K562 (cell line): Measurements from ENCODE around the gene FAM53B. TPM values are rescaled to one million over a fixed set of nuclear protein-coding genes. Genes with fewer than 3 reads are reported as not detected.

Experiments
- ATAC-seq: fragments of 200-7000 bp; cut with Tn5 transposase; 3 replicates; pipeline ENCODE4 v1.9.1; 2020; ENCODE audit warnings: moderate library complexity
- BruUV-seq: library from RNA; stranded (reverse); fragments of 400-500 nt; replicated peaks from 2 replicates; lab custom pipeline; 2021; lab: Mats Ljungman, UMichigan
- CTCF ChIA-PET: fragments of 300-600 bp; formaldehyde crosslinking; extraction: SDS; loops from one replicate; lab custom pipeline; 2021; ENCODE audit warnings: low intra/inter-chr PET ratio; lab: Yijun Ruan, JAX
- POLR2A ChIA-PET: fragments of 300-600, 350-650 bp; sonication (Branson Sonifier 250); formaldehyde crosslinking; extraction: SDS; loops from one replicate; lab custom pipeline; 2021; ENCODE audit warnings: antibody characterized with exemption, inconsistent platforms; lab: Yijun Ruan, JAX
- DNase-seq, 4 experiments: peaks; one replicate each; pipeline versions ENCODE4 v3.0.0 to v3.0.0-alpha.2; 2011 to 2018; ENCODE audit warnings: low spot score in 3 of 4, mixed read lengths in 3 of 4; ENCODE audit errors: extremely low read depth in 1 of 4
- FAIRE-seq: peaks from 2 replicates; lab custom pipeline; 2011; peaks lifted over from hg19 to GRCh38; lab: Jason Lieb, UNC
- H2AFZ ChIP-seq: 2 replicates; pipeline ENCODE4 v1.6.0; 2011; ENCODE audit warnings: low read depth, low read length, control low read depth, inconsistent platforms
- H3K27ac ChIP-seq: fragments of 200-600 bp; 3 replicates; pipeline ENCODE4 v1.8.0; 2011; ENCODE audit warnings: low read depth, mild to moderate bottlenecking, control low read depth, inconsistent platforms, low read length, moderate library complexity, mixed read lengths; ENCODE audit errors: extremely low read depth
- H3K27me3 ChIP-seq, 2 experiments: fragments of 300-600 bp in 1 of 2; 2 replicates in 1 of 2; 3 replicates in 1 of 2; pipeline versions ENCODE4 v1.6.0 to v1.8.0; 2011; ENCODE audit warnings: inconsistent platforms in 2 of 2, low read length in 2 of 2, mild to moderate bottlenecking in 1 of 2, mixed read lengths in 1 of 2, moderate library complexity in 1 of 2; ENCODE audit not compliant: control insufficient read depth in 2 of 2, insufficient read depth in 2 of 2
- H3K36me3 ChIP-seq: fragments of 300-600 bp; 3 replicates; pipeline ENCODE4 v1.8.0; 2011; ENCODE audit warnings: mild to moderate bottlenecking, low read length, inconsistent platforms; ENCODE audit not compliant: control insufficient read depth, insufficient read depth
- H3K4me1 ChIP-seq, 2 experiments: fragments of 200-600 bp in 1 of 2; replicated peaks in 1 of 2; 2 replicates in 1 of 2; 3 replicates in 1 of 2; pipeline versions ENCODE4 v1.5.1 to v1.8.0; 2011; ENCODE audit warnings: inconsistent platforms in 2 of 2, low read length in 2 of 2, mild to moderate bottlenecking in 1 of 2, mixed read lengths in 1 of 2, moderate library complexity in 1 of 2; ENCODE audit not compliant: control insufficient read depth in 2 of 2, insufficient read depth in 2 of 2
- H3K4me2 ChIP-seq: 2 replicates; pipeline ENCODE4 v1.6.1; 2011; ENCODE audit warnings: low read length, control low read depth, inconsistent platforms, mixed read lengths; ENCODE audit not compliant: insufficient read depth
- H3K4me3 ChIP-seq: fragments of 200-600 bp; sonication (generic), shearing (Covaris generic); 2 replicates; pipeline ENCODE4 v1.5.1; 2016; ENCODE audit warnings: control low read depth, inconsistent platforms
- H3K79me2 ChIP-seq: fragments of 200-600 bp; 3 replicates; pipeline ENCODE4 v1.8.0; 2011; ENCODE audit warnings: low read length, inconsistent platforms; ENCODE audit not compliant: control insufficient read depth, insufficient read depth
- H3K9ac ChIP-seq, 2 experiments: 2 replicates each; pipeline versions ENCODE4 v1.6.0 to v1.6.1; 2011; ENCODE audit warnings: low read depth in 2 of 2, low read length in 2 of 2, control low read depth in 1 of 2, inconsistent platforms in 1 of 2, mild to moderate bottlenecking in 1 of 2, mixed read lengths in 1 of 2; ENCODE audit not compliant: insufficient read depth in 1 of 2
- H3K9me1 ChIP-seq: one replicate; pipeline ENCODE4 v1.6.0; 2011; ENCODE audit warnings: inconsistent platforms, mild to moderate bottlenecking, low read length, moderate library complexity; ENCODE audit not compliant: control insufficient read depth, insufficient read depth
- H3K9me3 ChIP-seq: replicated peaks from 2 replicates; pipeline ENCODE4 v1.5.1; 2011; ENCODE audit warnings: low read depth, low read length, inconsistent platforms; ENCODE audit not compliant: control insufficient read depth, insufficient read depth
- H4K20me1 ChIP-seq: replicated peaks from 2 replicates; pipeline ENCODE4 v1.6.1; 2011; ENCODE audit warnings: low read length, inconsistent platforms, mixed read lengths; ENCODE audit not compliant: control insufficient read depth, insufficient read depth
- ELK1 ChIP-seq: sonication (generic); formaldehyde crosslinking; IDR thresholded peaks from 2 replicates; pipeline ENCODE4 v1.8.1; 2022; ENCODE audit warnings: missing genetic modification reagents
- GTF2E2 ChIP-seq: fragments of 200-800 bp; sonication (Bioruptor generic); IDR thresholded peaks from 2 replicates; pipeline ENCODE4 v1.6.1; 2016; ENCODE audit warnings: missing genetic modification characterization, missing compliant biosample characterization
- HNRNPUL1 ChIP-seq: fragments of 200-400 bp; formaldehyde crosslinking; IDR thresholded peaks from 2 replicates; pipeline ENCODE4 v1.6.1; 2017; ENCODE audit warnings: low read length
- JUNB ChIP-seq: fragments of 450-650 bp; formaldehyde crosslinking; conservative IDR thresholded peaks from 2 replicates; pipeline ENCODE4 v1.4.0; 2020; ENCODE audit warnings: mild to moderate bottlenecking
- PHB ChIP-seq: fragments of 250-450 bp; sonication (Bioruptor Pico); IDR thresholded peaks from 2 replicates; pipeline ENCODE4 v1.5.0; 2021
- PHF20 ChIP-seq: fragments of 450-650 bp; IDR thresholded peaks from 2 replicates; pipeline ENCODE4 v1.6.1; 2018; ENCODE audit not compliant: partially characterized antibody
- POLR3G ChIP-seq: IDR thresholded peaks from 2 replicates; pipeline ENCODE4 v1.6.1; 2011; ENCODE audit not compliant: insufficient read length, insufficient replicate concordance; ENCODE audit errors: extremely low read depth
- XRCC4 ChIP-seq: IDR thresholded peaks from one replicate; pipeline ENCODE4 v1.6.1; 2011; ENCODE audit not compliant: insufficient read depth, insufficient read length; ENCODE audit errors: extremely low read depth
- YBX1 ChIP-seq: fragments of 450-650 bp; IDR thresholded peaks from 2 replicates; pipeline ENCODE4 v1.7.1; 2016; ENCODE audit warnings: mild to moderate bottlenecking
- ZEB2 ChIP-seq: fragments of 450-650 bp; IDR thresholded peaks from 2 replicates; pipeline ENCODE4 v1.6.1; 2016
- ZNF124 ChIP-seq: sonication (generic); formaldehyde crosslinking; IDR thresholded peaks from 2 replicates; pipeline ENCODE4 v1.8.1; 2022; ENCODE audit warnings: missing genetic modification reagents
- ZNF41 ChIP-seq: fragments of 250-450 bp; sonication (Bioruptor Pico); conservative IDR thresholded peaks from 2 replicates; pipeline ENCODE4 v1.4.0; 2020; ENCODE audit warnings: mild to moderate bottlenecking
- WGBS: fragments of 100-300 bp; shearing (Covaris generic); methylation state at CpG from one replicate; pipeline ENCODE4 v1.1.6; 2016; ENCODE audit warnings: low coverage, mixed read lengths; ENCODE audit not compliant: insufficient coverage; ENCODE audit errors: missing lambda C conversion rate; 5-methylcytosine and 5-hydroxymethylcytosine counted together
- in situ Hi-C: fragments of 300-500 bp; cut with MboI; formaldehyde crosslinking; loops from 4 replicates; pipeline ENCODE4 v1.15.0; 2018; ENCODE audit warnings: inconsistent platforms, mixed read lengths
- intact Hi-C: fragments of 100-400 bp; cut with micrococcal nuclease; formaldehyde crosslinking; loops from 2 replicates; pipeline ENCODE4 v1.14.2; 2022
- polyA plus RNA-seq, 8 experiments: library from polyadenylated mRNA; depleted of rRNA in 4 of 8; stranded (reverse) in 5 of 8; unstranded in 3 of 8; fragments of >200 nt; fragmentation: Nextera tagmentation in 2 of 8; fragmentation: Illumina TruSeq in 1 of 8; extraction: Ambion mirVana in 2 of 8; extraction: Trizol in 1 of 8; gene quantifications; 2 replicates each; pipeline versions ENCODE4 v1.2.1 to v1.2.3, GENCODE V29; 2011 to 2014; ENCODE audit warnings: inconsistent platforms in 1 of 8, missing spikeins in 1 of 8
- total RNA-seq, 7 experiments: library from RNA; depleted of rRNA in 6 of 7; stranded (reverse); fragments of >200 nt in 6 of 7; fragmentation: Illumina TruSeq in 2 of 7; extraction: Trizol in 2 of 7; gene quantifications; 2 replicates each; pipeline versions ENCODE4 v1.2.1 to v1.2.3, GENCODE V29; 2011 to 2021; ENCODE audit warnings: low replicate concordance in 1 of 7
- TF ChIP-seq, protein P1 (sequence below): fragments of 250-450 bp; sonication (Bioruptor Pico); IDR thresholded peaks from 2 replicates; pipeline ENCODE4 v1.4.0; 2020; ENCODE audit warnings: mild to moderate bottlenecking, moderate library complexity, borderline replicate concordance
- TF ChIP-seq, protein P2 (sequence below): sonication (generic); formaldehyde crosslinking; IDR thresholded peaks from 2 replicates; pipeline ENCODE4 v1.8.1; 2023; ENCODE audit warnings: mild to moderate bottlenecking, missing genetic modification reagents

Gene FAM53B
- total and polyA plus RNA-seq, 9 of the 15 experiments (the other 6 are each of a cell fraction or from before 2014, with no cell fraction given), result 0.03 to 16.5 (median 5.0) TPM

DNA sequence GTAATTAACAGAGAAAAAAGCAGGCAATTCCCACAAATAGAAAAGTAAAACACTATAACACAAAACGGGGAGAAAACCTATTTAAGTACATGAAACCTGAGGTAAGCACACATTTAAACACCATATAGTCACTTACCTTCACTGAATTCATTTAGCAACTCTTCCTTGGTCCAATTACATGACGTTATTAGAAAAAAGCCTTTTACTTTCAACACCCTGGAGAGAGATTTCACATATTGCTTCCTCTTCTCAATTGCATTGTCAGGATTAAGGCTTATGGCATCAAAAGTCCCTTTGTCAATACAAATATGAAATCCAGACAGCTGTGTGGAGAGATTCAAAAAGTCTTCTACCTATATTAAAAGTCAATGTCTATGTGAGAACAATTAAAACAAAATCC, 21.1 kb upstream of the FAM53B start (continued):
- TF ChIP-seq, protein P1, sequence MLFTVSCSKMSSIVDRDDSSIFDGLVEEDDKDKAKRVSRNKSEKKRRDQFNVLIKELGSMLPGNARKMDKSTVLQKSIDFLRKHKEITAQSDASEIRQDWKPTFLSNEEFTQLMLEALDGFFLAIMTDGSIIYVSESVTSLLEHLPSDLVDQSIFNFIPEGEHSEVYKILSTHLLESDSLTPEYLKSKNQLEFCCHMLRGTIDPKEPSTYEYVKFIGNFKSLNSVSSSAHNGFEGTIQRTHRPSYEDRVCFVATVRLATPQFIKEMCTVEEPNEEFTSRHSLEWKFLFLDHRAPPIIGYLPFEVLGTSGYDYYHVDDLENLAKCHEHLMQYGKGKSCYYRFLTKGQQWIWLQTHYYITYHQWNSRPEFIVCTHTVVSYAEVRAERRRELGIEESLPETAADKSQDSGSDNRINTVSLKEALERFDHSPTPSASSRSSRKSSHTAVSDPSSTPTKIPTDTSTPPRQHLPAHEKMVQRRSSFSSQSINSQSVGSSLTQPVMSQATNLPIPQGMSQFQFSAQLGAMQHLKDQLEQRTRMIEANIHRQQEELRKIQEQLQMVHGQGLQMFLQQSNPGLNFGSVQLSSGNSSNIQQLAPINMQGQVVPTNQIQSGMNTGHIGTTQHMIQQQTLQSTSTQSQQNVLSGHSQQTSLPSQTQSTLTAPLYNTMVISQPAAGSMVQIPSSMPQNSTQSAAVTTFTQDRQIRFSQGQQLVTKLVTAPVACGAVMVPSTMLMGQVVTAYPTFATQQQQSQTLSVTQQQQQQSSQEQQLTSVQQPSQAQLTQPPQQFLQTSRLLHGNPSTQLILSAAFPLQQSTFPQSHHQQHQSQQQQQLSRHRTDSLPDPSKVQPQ (CRISPR knock-in tag), result no peak
- TF ChIP-seq JUNB (CRISPR knock-in tag) (no peak), YBX1 (no peak), XRCC4 (no peak), PHB (CRISPR knock-in tag) (no peak)

DNA sequence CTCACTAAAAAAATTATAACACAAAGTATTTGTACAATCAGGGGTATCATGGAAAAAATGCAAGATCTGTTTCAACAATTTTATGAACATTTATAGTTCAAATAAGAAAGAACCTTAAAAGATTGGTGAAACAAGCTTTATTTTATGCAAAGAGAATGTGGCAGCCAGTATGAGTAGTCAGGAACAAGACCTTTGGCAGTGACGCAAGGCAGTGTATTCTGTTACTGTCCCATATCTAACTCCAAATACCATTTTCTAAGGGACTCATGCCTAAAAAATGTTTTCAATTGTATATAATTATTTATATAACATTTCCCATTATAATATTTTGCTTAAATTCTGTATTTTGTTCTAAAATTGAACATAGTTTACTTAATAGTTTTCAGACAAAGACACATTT, 19.1 kb upstream of the FAM53B start:
- CTCF ChIA-PET, result no interaction called here
- Histone ChIP-seq H3K4me1 (no peaks in the 10 kb centered on the region), H3K79me2 (no peaks in the 10 kb centered on the region), H3K4me2 (no peak overlapping the region), H4K20me1 (no peaks in the 10 kb centered on the region), H3K9me3 (no peaks in the 10 kb centered on the region), H3K9me1 (no peaks in the 10 kb centered on the region), H3K27ac (no peak overlapping the region), H3K9ac (no peak overlapping the region), H2AFZ (no peak overlapping the region), H3K27me3 (no peaks in the 10 kb centered on the region), H3K36me3 (peaks cover 71% of the 10 kb centered on the region)
- DNase-seq, result no peak
- ATAC-seq, result no peak
- POLR2A ChIA-PET, result interaction anchor here (1.2 kb wide), 1 partner anchor 28 kb away, joined by 3 read pairs; the partner anchor contains the start of gene EEF1AKMT2
- WGBS, result 92% methylated on average over 1 of the region's 1 CpG
- FAIRE-seq, result no peak
- no TSS peak for BruUV-seq
- intact Hi-C loops, result no loop called here
- TF ChIP-seq POLR3G, result no peak
- TF ChIP-seq HNRNPUL1, result no peak
- TF ChIP-seq, protein P2, sequence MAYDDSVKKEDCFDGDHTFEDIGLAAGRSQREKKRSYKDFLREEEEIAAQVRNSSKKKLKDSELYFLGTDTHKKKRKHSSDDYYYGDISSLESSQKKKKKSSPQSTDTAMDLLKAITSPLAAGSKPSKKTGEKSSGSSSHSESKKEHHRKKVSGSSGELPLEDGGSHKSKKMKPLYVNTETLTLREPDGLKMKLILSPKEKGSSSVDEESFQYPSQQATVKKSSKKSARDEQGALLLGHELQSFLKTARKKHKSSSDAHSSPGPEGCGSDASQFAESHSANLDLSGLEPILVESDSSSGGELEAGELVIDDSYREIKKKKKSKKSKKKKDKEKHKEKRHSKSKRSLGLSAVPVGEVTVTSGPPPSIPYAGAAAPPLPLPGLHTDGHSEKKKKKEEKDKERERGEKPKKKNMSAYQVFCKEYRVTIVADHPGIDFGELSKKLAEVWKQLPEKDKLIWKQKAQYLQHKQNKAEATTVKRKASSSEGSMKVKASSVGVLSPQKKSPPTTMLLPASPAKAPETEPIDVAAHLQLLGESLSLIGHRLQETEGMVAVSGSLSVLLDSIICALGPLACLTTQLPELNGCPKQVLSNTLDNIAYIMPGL (CRISPR knock-in tag), result no peak
- no peak for TF ChIP-seq PHF20
- no peak for TF ChIP-seq ZNF41 (CRISPR knock-in tag)
- no peak for TF ChIP-seq ZEB2
- no peak for TF ChIP-seq GTF2E2
- no peak for TF ChIP-seq ZNF124 (CRISPR knock-in tag)
- TF ChIP-seq ELK1, result no peak
- TF ChIP-seq, all 486 proteins: peak for 0
- H3K4me3 ChIP-seq, result no peak overlapping the region
- in situ Hi-C loops, result no loop called here
